K562 (cell line): ENCODE data around the gene SEC63.

Source experiments
- CTCF ChIP-seq, 3 experiments: IDR thresholded peaks in 2 of 3; conservative IDR thresholded peaks in 1 of 3; 2 replicates each; pipeline ENCODE4 v1.5.1; 2011 to 2012; ENCODE audit warnings: low read length in 3 of 3, mild to moderate bottlenecking in 3 of 3, control low read depth in 2 of 3, improper control_type of control experiment in 1 of 3, inconsistent platforms in 1 of 3, low read depth in 1 of 3, mixed read lengths in 1 of 3, moderate library complexity in 1 of 3; ENCODE audit not compliant: insufficient read depth in 2 of 3
- HDAC1 ChIP-seq, 2 experiments: fragments of 450-650 bp; IDR thresholded peaks; 2 replicates each; pipeline ENCODE4 v1.6.1; 2016 to 2017; ENCODE audit warnings: inconsistent platforms in 1 of 2, mild to moderate bottlenecking in 1 of 2, moderate library complexity in 1 of 2
- MLLT1 ChIP-seq, 2 experiments: fragments of 450-650 bp; IDR thresholded peaks; 2 replicates each; pipeline ENCODE4 v1.6.1; 2016
- MYNN ChIP-seq, 2 experiments: sonication (generic); formaldehyde crosslinking in 1 of 2; IDR thresholded peaks; 2 replicates each; pipeline versions ENCODE4 v1.5.0 to v1.6.1; 2016 to 2020; ENCODE audit warnings: antibody characterized with exemption in 1 of 2, missing genetic modification reagents in 1 of 2
- PHF20 ChIP-seq: fragments of 450-650 bp; IDR thresholded peaks from 2 replicates; pipeline ENCODE4 v1.6.1; 2018; ENCODE audit not compliant: partially characterized antibody
- POLR2A ChIP-seq: fragments of 450-650 bp; conservative IDR thresholded peaks from 2 replicates; pipeline ENCODE4 v1.6.1; 2016
- RFX1 ChIP-seq: fragments of 450-650 bp; IDR thresholded peaks from 2 replicates; pipeline ENCODE4 v1.6.1; 2016; ENCODE audit warnings: mild to moderate bottlenecking, moderate library complexity
- SIX5 ChIP-seq, 2 experiments: IDR thresholded peaks; 2 replicates each; pipeline ENCODE4 v1.6.1; 2011; ENCODE audit warnings: low read length in 2 of 2, borderline replicate concordance in 1 of 2, low read depth in 1 of 2, mild to moderate bottlenecking in 1 of 2, moderate library complexity in 1 of 2; ENCODE audit not compliant: insufficient read depth in 1 of 2
- TEAD4 ChIP-seq, 2 experiments: sonication (generic) in 1 of 2; formaldehyde crosslinking in 1 of 2; IDR thresholded peaks; 2 replicates each; pipeline versions ENCODE4 v1.6.1 to v1.8.0; 2012 to 2022; ENCODE audit warnings: borderline replicate concordance in 1 of 2, inconsistent platforms in 1 of 2, low read length in 1 of 2, mild to moderate bottlenecking in 1 of 2, missing genetic modification reagents in 1 of 2
- USF2 ChIP-seq: sonication (generic); formaldehyde crosslinking; IDR thresholded peaks from 2 replicates; pipeline ENCODE4 v1.5.0; 2020; ENCODE audit warnings: missing genetic modification reagents
- ZFP36 ChIP-seq: fragments of 150-350 bp; IDR thresholded peaks from 2 replicates; pipeline ENCODE4 v1.6.1; 2018; ENCODE audit warnings: low read length, low read depth; ENCODE audit not compliant: partially characterized antibody

DNA sequence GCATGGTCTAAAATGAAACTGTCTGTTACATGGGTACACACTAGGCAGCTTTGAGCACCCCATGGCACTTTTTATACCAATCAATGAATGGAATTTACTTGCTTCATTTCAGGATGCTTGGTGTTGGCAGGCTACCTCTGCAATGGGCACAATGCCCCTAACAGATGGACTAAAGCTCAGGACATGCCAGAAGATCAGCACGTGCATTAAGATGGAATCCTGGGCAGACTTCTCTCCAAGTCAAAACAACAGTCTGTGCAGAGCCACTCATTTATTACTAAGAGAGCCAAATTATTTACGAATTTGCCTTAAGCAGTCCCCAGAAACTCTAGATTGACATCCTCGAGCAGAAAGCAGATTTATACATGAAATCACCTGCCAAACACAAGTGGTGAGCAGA lies 78.1 kb downstream of the SEC63 start:
- TF ChIP-seq PHF20 (no peak), SIX5 (IDR thresholded peaks at IDR 0.05; ENCODE audit: borderline replicate concordance in 1 of 2, insufficient read depth in 1 of 2, low read depth in 1 of 2, low read length in 2 of 2) (no peak), ZFP36 (no peak), USF2 (CRISPR knock-in tag) (no peak), POLR2A (no peak), HDAC1 (IDR thresholded peaks at IDR 0.05) (no peak), MYNN (IDR thresholded peaks at IDR 0.05) (no peak), MYNN (CRISPR knock-in tag; IDR thresholded peaks at IDR 0.05) (no peak), MLLT1 (IDR thresholded peaks at IDR 0.05) (no peak), RFX1 (no peak), CTCF (IDR thresholded peaks at IDR 0.05 in 2 of 3, conservative IDR thresholded peaks at IDR 0.05 in 1 of 3; ENCODE audit: insufficient read depth in 2 of 3, low read depth in 1 of 3, low read length in 3 of 3) (no peak), TEAD4 (IDR thresholded peaks at IDR 0.05; ENCODE audit: low read length) (no peak), TEAD4 (CRISPR knock-in tag; IDR thresholded peaks at IDR 0.05; ENCODE audit: borderline replicate concordance) (no peak)
